ENCODE results near the gene TK1. TPM values are rescaled to one million over a fixed set of nuclear protein-coding genes. Genes with fewer than 3 reads are reported as not detected.
"Not testable (repeated sequence)": the region's sequence is repeated elsewhere in the genome, so short reads cannot be mapped to it uniquely, and the experiment has no call there.

TK1 gene
- total RNA-seq, 1 donor from 2014 or later = 2.1 TPM

- intact Hi-C loops (cut with micrococcal nuclease) = no loop called here
- DNase-seq = peak; percentile 92
- ATAC-seq = peak; percentile 77
Observed at GRCh38 chr17:78140169-78141051, 46.4 kb downstream of the TK1 start.

GRCh38 chr17:78139861-78140168, 47.0 kb downstream of the TK1 start:
- DNase-seq; ATAC-seq; intact Hi-C loops (cut with micrococcal nuclease): not testable (repeated sequence)

- intact Hi-C loops (cut with micrococcal nuclease) = no loop called here
- ATAC-seq = no peak
- DNase-seq = no peak
Observed at GRCh38 chr17:78138204-78139060, 48.4 kb downstream of the TK1 start.

GRCh38 chr17:78137392-78138203, 49.3 kb downstream of the TK1 start:
- peak; percentile 34 for DNase-seq
- intact Hi-C loops (cut with micrococcal nuclease) = no loop called here
- no peak for ATAC-seq

- no peak for DNase-seq
- ATAC-seq = no peak
- intact Hi-C loops (cut with micrococcal nuclease) = no loop called here
Observed at GRCh38 chr17:78135858-78136500, 50.9 kb downstream of the TK1 start.

- ATAC-seq (no peak), DNase-seq (no peak)
- intact Hi-C loops (cut with micrococcal nuclease) = no loop called here
Observed at GRCh38 chr17:78134899-78135385, 51.9 kb downstream of the TK1 start.

- ATAC-seq (peak; percentile 16), DNase-seq (peak; percentile 67)
- intact Hi-C loops (cut with micrococcal nuclease) = no loop called here
Observed at GRCh38 chr17:78133971-78134898, 52.6 kb downstream of the TK1 start.

GRCh38 chr17:78133179-78133951, 53.5 kb downstream of the TK1 start:
- DNase-seq = no peak
- no peak for ATAC-seq
- intact Hi-C loops (cut with micrococcal nuclease) = no loop called here

- intact Hi-C loops (cut with micrococcal nuclease) = no loop called here
- no peak for DNase-seq
- ATAC-seq = no peak
Observed at GRCh38 chr17:78132767-78133178, 54.1 kb downstream of the TK1 start.

GRCh38 chr17:78132084-78132676, 54.7 kb downstream of the TK1 start:
- peak; percentile 39 for DNase-seq
- no peak for ATAC-seq
- intact Hi-C loops (cut with micrococcal nuclease) = no loop called here

- intact Hi-C loops (cut with micrococcal nuclease) = no loop called here
- DNase-seq = peak; percentile 40
- no peak for ATAC-seq
Observed at GRCh38 chr17:78131172-78132083, 55.4 kb downstream of the TK1 start.

- DNase-seq (peak; percentile 53), ATAC-seq (no peak)
- intact Hi-C loops (cut with micrococcal nuclease) = no loop called here
Observed at GRCh38 chr17:78130437-78131101, 56.3 kb downstream of the TK1 start, which contains the start of gene TMC8. Gene TMC8, plus strand, starts transcription at chr17:78130771. Its CDS starts 818 bp downstream, at chr17:78131589.

- DNase-seq = no peak
- ATAC-seq = no peak
- intact Hi-C loops (cut with micrococcal nuclease) = no loop called here
Observed at GRCh38 chr17:78130090-78130436, 56.8 kb downstream of the TK1 start.

GRCh38 chr17:78129351-78130089, 57.3 kb downstream of the TK1 start:
- DNase-seq = no peak
- intact Hi-C loops (cut with micrococcal nuclease) = no loop called here
- no peak for ATAC-seq
